HG02943 (cell line): Measurements from ENCODE around the gene GABRB2.
A peak's percentile ranks its signal among the peaks of the same experiment; 100 is the strongest.
"Not testable (repeated sequence)": the region's sequence is repeated elsewhere in the genome, so short reads cannot be mapped to it uniquely, and the experiment has no call there.

Experiments
- ATAC-seq: cut with Tn5 transposase; IDR thresholded peaks from one replicate; pipeline ENCODE4 v1.9.1; 2021; ENCODE audit warnings: mild to moderate bottlenecking, low read depth, moderate library complexity; ENCODE audit not compliant: unreplicated experiment

GABRB2 gene

DNA sequence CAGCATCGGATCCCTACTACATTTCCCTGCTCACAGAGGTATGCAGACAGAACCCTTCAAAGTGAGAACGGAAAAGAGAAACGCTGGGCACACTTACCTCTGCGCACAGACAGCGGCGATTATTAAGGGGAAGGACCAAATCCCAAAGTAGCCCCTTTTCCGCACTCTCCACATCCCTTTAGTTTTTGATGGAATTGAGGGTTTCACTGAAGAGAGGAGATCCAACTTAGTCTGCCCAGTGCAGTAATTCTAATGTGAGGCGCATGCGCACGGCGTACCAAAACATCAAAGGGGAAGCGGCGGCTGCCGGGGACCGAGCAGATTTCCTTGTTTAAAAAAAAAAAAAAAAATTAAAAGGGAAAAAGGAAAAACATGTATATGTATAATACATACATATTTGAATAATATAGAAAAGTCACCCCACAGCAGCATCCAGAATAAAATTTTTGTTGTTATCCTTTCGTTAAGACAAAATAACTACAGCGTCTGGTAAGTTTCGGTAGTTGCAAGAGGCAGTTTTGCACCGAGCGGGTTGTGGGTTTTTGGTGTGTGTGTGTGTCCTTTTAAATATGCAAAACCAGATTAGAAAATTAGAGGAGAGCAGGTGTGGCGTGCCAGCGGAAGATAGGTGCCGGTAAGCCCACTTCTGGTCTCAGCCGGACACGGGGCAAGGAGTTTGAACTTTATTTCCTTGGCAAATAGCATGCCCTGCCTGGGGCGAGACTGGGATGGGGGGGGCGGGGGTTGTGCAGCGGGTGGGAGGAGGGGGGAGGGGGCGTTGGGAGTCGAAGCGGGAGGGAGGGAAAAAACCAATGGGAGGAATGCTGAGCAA, at the start of gene GABRB2:
Gene GABRB2 (minus strand): TSS at position 256 of the 832 bp plus-strand sequence. CDS start 82 bp downstream, at position 174.
- peak; percentile 61 for ATAC-seq

DNA sequence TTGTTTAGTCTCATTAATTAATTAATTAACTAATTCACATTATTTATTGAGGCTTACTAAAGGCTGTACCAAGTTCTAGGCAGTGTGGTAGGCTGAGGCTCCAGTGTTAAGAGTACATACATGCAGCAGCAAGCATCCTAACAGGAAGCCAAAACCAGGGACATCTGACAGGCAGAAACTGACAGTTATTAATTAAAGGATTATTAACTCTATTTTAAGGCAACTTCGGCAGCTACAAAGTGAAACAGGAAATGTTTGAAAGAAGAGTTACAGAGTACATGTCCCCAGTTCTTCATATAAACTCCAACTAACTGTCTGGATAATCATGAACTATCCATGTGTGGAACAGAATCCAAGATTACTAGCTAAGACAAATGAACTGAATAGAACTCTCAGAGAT, 39.3 kb upstream of the GABRB2 start:
- ATAC-seq, result no peak

DNA sequence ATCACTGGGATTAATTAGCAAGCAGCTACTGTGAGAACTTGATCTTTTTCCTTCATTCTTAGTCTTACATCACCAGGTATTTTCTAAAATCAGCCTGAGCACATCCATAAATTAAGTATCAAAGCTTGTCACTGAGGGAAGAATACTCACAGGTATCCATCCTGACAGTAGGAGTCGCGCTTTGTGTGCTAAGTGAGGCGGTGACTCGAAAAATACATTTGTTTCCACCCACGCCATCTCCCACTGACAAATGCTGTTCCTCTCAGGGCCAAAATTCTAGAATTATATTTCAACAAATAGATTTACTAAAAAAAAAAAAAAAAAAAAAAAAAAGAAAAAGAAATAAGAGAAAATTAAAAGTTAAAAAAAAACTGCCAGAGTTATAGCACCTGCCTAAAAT, 34.1 kb upstream of the GABRB2 start:
- ATAC-seq, result no peak

DNA sequence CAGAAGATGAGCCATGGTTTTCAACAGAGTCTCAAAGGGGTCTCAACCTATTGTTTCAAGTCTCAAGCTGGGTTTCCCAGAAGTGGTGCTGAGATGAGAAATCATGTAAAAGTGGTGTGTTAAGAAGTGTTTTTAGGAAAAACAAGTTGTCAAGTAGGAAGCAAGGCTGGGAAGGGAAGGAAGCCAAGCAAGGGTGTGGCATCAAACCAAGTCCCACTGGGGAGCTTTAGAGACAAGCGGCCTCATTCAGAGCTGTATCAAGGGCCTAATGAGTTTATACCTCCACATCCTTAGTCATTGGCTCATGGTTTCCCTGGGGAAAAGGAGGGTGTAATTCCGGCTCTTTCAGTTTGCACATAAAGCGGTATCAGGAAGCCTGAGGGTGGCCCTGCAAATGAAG, 26.4 kb upstream of the GABRB2 start:
- ATAC-seq, result no peak

DNA sequence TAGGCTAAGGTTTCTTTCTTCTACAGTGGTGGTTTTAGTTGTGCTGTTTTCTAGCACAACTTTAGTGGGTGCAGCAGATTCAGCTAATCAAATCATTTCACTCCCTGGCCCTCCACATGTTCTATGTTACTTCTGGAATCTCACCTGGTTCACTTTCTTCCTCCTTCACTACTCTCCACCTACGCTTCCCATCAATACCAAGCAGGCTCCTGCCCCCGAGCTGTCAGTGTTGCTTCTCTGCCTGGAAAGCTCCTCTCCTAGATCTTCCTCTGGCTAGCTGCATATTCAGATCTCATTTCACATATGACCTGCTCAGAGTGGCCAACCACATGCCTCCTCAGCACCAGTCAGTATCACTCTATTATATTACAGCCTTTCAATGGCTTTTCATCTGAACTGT, 19.6 kb upstream of the GABRB2 start:
- ATAC-seq, result no peak

DNA sequence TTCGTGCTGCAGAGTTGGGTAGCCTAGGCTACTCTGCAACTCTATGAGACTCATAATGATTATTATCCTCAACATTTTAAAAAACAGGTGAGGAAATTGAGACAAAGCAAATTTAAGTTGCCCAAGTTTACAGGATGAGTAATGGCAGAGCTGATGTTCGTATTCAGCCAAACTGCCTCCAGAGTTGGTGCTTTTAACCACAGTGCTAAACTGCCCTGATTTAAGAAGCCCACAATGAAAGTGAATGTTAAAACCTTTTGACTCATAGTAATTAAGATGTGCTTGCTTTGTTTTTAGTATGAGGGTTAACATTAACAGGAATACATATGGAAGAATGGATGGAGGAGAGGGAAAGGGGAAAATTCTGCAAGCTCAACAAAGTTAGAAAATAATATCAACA, 15.9 kb upstream of the GABRB2 start:
- no peak for ATAC-seq

DNA sequence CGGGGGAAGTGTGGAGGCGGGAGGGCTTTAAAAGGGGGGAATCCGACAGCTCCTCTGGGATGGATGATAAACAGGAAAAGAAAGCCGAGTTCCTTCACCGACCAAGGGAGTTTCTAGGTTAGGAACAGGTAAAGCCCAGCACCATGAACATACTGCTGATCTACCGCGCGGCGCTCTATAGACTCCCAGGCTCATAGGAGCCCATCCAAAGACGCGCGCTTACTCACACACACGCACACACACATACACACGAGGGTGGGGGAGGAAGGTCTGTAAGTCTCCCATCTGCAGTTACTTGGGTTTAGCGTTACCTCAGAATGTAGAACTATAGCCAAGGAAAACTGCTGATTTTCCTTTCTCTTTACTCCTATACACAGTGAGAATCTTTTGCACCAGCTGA, 2.6 kb upstream of the GABRB2 start:
- ATAC-seq, result no peak

DNA sequence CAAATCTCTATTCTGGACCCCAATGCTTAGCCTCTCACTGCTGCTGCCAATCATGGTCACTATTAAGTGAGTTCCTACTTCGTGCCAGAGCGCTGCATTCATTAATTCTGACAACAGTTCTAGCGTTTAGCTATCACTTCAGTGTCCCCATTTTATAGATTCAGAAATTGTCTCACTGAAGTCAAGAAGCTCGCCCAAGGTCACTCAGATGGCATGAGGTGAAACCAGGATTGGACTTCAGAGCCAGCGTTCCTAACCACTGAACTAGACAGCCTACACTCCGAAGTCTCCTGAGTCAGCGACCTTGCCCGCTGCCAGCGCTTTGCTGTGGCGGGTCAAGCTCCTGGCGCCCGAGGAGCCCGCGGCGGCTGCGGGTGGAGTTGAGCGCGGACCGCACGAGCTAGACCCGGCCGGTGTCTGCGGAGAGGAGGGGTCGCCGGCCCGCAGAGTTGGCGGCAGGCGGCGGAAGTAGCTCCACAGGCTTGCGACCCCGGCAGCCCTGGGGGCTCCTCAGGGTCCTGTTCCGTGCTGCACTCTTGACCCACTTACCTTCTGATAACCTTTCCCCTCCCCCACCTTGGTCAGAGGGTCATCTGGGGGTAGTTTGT, 2.1 kb upstream of the GABRB2 start:
- ATAC-seq, result no peak

DNA sequence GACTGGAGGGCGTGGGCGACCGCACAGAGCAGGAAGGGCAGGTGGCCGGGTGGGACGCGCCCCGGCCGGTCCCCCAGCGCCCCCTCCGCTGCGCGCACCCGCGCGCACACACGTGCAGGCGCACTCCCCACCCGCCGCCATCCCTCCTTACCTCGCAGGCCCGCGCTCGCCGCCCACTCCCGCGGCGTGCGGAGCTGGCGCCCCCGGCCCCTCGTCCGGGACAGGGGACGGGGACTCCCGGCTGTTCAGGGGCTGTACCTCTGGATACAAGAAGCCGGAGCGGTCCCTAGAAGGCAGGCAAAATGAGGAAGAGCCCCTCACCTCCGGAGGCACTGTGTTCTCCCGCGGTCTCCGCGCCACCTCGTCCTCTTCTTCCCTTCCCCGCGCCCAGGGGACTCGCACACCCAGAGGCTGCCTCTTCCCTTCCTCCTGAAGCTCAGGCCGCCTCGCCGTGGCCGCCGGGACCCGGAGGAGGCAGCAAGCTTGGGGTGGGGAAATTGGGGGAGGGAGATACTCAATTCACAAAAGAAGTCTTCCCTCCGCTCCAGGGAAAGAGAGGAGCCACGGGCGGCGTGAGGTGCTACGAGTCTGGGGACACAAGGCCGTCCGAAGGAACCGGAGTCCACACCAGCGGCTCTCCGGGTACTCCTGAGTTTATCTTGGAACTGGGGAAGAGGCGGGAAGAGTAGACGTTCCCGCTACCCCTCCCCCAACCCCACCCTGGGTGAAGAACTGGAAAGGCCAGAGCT, 1.4 kb upstream of the GABRB2 start:
- no peak for ATAC-seq

DNA sequence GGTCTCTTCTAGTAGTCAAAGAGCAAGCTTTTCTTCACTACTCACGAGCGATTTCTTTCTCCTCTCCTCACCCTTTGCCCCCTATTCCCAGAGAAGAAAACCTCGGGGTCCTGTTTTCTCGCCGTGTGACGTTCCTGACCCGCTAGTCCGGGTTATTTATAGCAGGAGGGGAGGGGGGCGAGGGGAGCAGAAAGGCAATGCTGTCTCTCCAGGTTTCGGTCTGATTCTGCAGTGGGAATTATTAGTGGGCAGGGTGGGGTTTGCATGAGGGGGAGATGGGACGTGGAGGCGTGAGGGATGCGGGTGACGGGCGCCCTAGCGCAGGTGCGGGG, 847 bp upstream of the GABRB2 start:
- ATAC-seq, result no peak

DNA sequence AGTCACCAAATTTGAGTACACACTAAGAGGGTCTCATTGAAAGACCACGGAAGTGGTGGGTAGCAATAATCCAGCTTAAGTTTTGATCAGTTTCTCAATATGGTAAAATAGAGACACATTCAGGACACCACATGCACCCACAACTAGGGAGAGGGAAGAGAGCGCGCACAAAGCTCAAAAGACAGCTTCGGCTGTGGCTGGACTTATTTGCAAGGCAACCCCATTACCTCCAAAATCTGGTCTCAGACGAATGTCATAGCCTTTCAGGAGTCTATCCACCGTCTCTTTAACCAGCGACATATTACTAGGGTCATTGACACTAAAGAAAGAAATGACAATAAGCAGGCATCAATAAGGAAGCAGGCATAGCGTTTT, 443 bp downstream of the GABRB2 start:
- ATAC-seq, result peak; percentile 3

DNA sequence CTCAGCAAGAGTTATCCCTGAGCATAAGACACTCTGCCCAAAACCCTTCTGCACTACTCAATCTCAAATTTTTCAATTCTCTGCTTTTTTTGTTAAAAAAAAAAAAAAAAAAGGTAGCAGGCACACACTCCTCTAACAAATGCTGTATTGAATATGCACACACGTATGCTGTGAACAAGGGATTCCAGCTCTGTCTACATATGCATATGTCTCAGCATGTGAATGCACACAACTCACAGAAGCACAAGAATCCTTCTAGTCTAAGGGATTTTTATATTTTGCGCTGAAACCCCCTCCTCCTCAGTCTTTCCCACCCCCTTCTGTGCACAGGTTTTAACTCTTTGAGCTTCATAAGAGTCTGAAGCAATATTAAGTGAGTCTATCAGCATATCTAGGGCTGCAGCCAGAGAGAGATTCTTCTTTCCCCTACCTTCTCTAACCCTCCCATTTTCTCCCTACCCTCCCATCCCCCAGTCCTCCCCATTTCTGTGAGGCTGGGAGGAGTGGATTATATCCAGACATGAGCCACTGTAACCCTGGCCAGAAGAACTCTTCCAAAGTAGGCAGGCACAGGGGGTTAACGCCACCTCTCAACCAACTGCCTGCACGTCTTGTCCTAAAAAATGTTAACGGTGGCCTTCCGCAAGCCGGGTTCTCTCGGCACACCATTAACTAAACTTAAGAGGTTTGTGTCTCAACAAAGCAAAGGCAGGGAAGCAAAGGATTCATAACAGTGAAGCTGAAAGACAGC, 1.0 kb downstream of the GABRB2 start:
- no peak for ATAC-seq

DNA sequence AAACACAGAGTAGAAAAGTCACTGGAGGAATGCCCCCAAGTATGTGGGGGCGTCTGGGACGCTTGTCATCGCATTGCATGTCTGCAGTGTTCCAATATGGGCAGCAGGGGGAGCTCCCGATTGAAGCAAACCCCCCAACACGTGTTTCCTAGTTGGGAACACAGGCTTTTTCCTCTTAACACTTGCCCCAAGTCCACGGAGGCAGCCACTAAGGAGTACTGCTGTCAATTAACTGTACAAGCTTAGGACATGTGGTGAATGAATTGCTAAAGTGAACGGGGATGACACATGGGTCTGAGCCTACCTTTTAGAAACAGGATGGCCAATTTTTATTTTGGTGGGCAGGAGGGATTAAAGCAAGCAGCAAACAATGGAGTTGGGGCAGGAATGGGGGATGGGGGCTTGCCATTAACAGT, 2.2 kb downstream of the GABRB2 start:
- ATAC-seq, result no peak

DNA sequence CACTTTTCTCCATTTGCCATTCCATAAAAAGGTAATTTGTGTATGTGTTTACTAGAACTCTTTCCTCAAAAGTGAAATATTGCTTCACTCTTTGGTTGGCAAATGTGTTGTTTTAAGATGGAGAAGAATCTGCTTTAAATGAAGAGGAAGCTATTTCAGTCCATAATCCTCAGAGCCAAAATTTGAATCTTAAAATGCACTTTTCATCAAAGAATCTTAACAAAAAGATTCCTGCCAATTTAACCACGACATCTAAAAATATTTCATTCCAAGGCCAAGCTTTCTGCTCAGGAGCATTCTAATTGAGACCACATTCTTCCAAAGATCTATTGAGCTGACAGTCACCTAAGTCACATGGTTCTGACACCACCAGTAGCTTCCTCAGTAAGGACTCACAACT, 7.5 kb downstream of the GABRB2 start:
- no peak for ATAC-seq

DNA sequence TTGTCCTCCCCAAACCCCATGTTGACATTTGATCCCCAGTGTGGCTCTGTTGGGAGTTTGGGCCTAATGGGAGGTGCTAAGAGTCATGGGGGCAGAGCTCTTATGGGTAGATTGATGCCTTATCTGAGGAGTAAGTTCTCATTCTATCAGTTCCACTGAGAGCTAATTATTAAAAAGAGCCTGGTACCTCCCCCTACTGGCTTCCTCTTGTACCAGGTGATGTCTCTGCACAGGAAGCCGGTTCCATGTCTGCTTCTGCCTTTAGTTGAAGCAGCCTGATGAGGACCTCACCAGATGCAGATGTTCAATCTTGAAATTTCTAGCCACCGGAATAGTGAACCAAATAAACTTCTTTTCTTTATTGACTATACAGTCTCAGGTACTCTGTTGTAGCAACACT, 10.8 kb downstream of the GABRB2 start:
- peak; percentile 69 for ATAC-seq

DNA sequence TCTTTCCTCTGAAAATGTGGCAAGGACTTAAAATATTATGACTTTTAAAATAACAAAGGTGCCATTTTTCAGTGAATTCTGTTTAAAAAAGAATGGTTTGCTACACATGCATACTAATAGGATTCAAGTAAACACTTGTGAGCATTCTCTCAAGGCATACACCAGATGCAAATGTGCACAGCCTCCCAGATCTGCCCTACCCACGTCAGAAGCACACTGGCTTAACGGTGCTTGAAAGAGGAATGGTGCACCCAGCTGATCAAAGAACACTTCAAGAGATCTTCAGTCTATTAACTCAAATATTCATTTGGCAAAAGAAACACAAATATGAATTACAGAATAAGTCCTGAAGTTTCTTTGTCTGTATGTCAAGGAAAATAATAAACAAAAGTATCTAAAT, 15.8 kb downstream of the GABRB2 start:
- ATAC-seq, result no peak

DNA sequence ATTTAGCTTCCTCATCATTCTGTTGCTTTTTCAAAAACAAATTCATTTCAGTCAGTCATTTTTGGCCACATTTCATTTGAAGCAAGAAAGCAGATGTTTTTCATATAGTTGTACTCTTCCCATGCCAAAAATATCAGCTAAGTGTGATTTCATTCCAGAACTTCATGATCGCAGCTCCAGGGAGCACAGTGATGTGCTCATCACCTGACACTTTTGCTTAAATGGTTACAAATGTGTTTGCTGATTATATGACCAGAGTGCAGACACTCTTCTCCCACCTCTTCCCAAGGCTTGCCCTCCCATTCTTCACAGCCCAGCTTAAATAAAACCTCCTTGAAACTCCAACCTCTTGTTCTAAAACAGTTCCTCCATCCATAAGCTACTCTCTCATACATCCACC, 32.6 kb downstream of the GABRB2 start:
- no peak for ATAC-seq

DNA sequence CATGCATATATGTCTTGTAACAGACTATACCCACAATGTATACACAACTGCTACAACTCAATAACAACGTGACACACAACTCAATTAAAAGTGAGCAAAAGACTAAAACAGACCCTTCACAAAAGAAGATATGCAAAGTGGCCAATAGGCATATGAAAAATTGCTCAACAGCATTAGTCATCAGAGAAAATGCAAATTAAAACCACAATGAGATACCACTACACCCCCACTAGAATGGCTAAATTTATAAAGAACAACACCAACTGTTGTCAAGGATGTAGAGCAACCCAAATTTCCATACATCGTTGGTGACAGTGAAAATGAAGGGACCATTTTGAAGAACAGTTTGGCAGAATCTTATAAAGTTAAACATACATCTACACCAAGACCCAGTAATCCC, 38.9 kb downstream of the GABRB2 start:
- ATAC-seq, result no peak

DNA sequence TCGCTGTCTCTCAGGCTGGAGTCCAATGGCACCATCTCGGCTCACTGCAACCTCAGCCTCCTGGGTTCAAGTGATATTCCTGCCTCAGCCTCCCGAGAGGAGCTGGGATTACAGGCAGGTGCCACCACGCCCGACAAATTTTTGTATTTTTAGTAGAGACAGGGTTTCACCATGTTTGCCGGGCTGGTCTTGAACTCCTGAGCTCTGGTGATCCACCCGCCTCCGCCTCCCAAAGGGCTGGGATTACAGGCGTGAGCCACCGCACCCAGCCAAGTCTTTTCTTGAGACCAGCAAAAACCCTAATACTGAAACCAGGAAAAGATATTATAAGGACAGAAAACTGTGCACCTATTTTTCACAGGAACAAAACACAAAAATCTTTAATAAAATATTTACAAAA, 41.4 kb downstream of the GABRB2 start:
- not testable (repeated sequence) for ATAC-seq

DNA sequence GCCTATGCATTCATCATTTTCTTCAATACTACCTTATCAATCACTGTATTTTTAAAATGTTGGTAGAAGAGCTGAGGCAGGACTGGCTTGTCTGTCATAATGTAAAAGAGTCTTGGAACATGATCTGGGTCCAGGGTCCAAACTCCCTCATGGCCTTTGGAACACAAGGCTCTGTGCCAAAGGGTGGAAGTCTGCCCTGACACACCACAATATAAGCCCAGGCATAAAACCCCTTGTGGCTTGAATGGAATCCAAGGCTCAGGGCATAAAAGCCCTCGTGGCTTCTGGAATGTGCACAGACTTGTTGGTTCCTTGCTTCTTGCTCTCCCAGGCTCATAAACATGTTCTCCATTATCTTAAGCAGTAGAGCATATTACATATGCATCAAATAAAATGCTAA, 48.0 kb downstream of the GABRB2 start:
- no peak for ATAC-seq

DNA sequence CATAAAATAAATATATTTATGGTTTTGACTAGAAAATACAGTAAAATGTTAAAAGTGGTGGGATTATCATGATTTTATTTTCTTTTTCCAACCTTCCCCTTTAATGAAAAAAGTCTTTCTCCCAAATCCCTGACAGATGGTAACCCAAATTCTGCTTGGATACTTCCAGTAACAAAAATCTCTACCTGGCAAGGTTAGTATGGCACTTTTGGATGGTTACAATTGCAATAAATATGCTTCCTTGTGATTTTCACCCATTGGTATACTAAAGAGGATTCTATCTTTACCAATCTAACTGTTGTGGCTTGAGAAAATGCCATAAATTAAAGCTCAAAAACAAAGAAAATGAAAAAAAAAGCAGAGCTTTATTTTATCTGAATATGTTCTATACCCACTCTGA, 62.8 kb downstream of the GABRB2 start:
- no peak for ATAC-seq
